Psoas muscle (tissue), 8 donors: ENCODE data around the gene ARHGAP30. TPM values are rescaled to one million over a fixed set of nuclear protein-coding genes. Genes with fewer than 3 reads are reported as not detected.

Source experiments
- ATAC-seq, 4 donors: fragments of 200-7000 bp; cut with Tn5 transposase; one replicate each; pipeline ENCODE4 v1.9.1; 2020; ENCODE audit warnings: moderate library complexity in 3 of 4, mild to moderate bottlenecking in 2 of 4
- DNase-seq, 2 donors: peaks; one replicate each; pipeline ENCODE4 v3.0.0-alpha.2; 2020
- H3K27ac ChIP-seq: fragments of 200-600 bp; one replicate; pipeline ENCODE4 v1.8.0; 2022
- H3K27me3 ChIP-seq, 3 donors: fragments of 200-600 bp in 1 of 3; one replicate each; pipeline versions ENCODE4 v1.6.1 to v1.8.0; 2013 to 2022; ENCODE audit warnings: low read length in 2 of 3, mild to moderate bottlenecking in 2 of 3, moderate library complexity in 1 of 3; ENCODE audit not compliant: insufficient read depth in 3 of 3
- H3K36me3 ChIP-seq, 2 donors: fragments of 200-600 bp in 1 of 2; one replicate each; pipeline versions ENCODE4 v1.6.1 to v1.8.0; 2013 to 2022; ENCODE audit warnings: low read depth in 1 of 2, mild to moderate bottlenecking in 1 of 2, moderate library complexity in 1 of 2; ENCODE audit not compliant: insufficient read depth in 1 of 2
- H3K4me1 ChIP-seq: fragments of 200-600 bp; one replicate; pipeline ENCODE4 v1.8.0; 2022
- H3K4me3 ChIP-seq: fragments of 200-600 bp; one replicate; pipeline ENCODE4 v1.8.0; 2022; ENCODE audit warnings: mild to moderate bottlenecking
- H3K9me3 ChIP-seq: fragments of 200-600 bp; one replicate; pipeline ENCODE4 v1.8.0; 2022
- CTCF ChIP-seq: fragments of 200-600 bp; IDR thresholded peaks from one replicate; pipeline ENCODE4 v1.8.0; 2022; ENCODE audit warnings: antibody characterized with exemption
- WGBS, 3 donors: extraction: QIAGEN DNeasy Blood & Tissue Kit; methylation state at CpG; one replicate each; pipeline versions ENCODE4 v1.1.6 to v1.1.7; 2013; 5-methylcytosine and 5-hydroxymethylcytosine counted together
- intact Hi-C, 2 donors: fragments of 100-400 bp; cut with DNase I; formaldehyde crosslinking; loops; one replicate each; pipeline versions ENCODE4 v1.11.0 to v1.14.2; 2022
- polyA plus RNA-seq, 3 donors: library from polyadenylated mRNA; stranded (reverse); fragments of 200-250 nt; gene quantifications; one replicate each; pipeline ENCODE4 v1.2.3, GENCODE V29; 2013
- total RNA-seq, 4 donors: library from RNA; stranded (reverse); fragmentation: NEBNext Ultra II Directional in 2 of 4; extraction: Animal tissue kit (Norgen Biotek cat#: 25700) in 2 of 4; gene quantifications; one replicate each; pipeline versions ENCODE4 v1.2.1 to v1.2.4, GENCODE V29; 2021 to 2023
- donor health status: healthy with polysubstance abuse.
- donor health status: DM: no; HTN: no; CAD: no; lungs with moderate emphysema.
- donor health status: Bipolar disorder and iron deficiency.
- donor health status: healthy.
- donor health status: DM: yes; HTN: yes; CAD: no.
- donor health status: DM: no; HTN: no; CAD: no.
- donor health status: DM: no; HTN: no; CAD: no.
- donor health status: DM: yes; HTN: yes; CAD: no.

The ARHGAP30 gene
- total and polyA plus RNA-seq, 7 donors, result 0.44 to 3.3 (median 1.6) TPM

GRCh38 chr1:161071886-161072371 is 2.2 kb upstream of the ARHGAP30 start:
- 64 to 70% (median 69%) methylated on average over 9 of the region's 9 CpGs for WGBS, 3 donors
- peak; percentile 59 to 72 for DNase-seq
- Histone ChIP-seq H3K27me3 (no peaks in the 10 kb centered on the region), H3K4me3 (no peak overlapping the region), H3K36me3 (no peaks in the 10 kb centered on the region), H3K27ac (no peak overlapping the region), H3K9me3 (no peaks in the 10 kb centered on the region), H3K4me1 (no peaks in the 10 kb centered on the region)
- ATAC-seq, result peak; percentile 33 to 67 (median 55)
- TF ChIP-seq CTCF, result peak; percentile 44
- intact Hi-C loops, result loop anchor here in 1 of 2 donors (5.0 kb wide), 1 partner anchor 65 kb away; no protein-coding TSS in a partner anchor

GRCh38 chr1:161070761-161071160 is 1.1 kb upstream of the ARHGAP30 start:
- Histone ChIP-seq H3K4me3 (no peak overlapping the region), H3K9me3 (no peaks in the 10 kb centered on the region), H3K36me3 (no peaks in the 10 kb centered on the region), H3K27ac (no peak overlapping the region), H3K4me1 (no peaks in the 10 kb centered on the region), H3K27me3 (peaks cover 0 to 5% (median 0%) of the 10 kb centered on the region in 3 donors)
- TF ChIP-seq CTCF, result no peak
- ATAC-seq, result no peak
- 91 to 95% (median 95%) methylated on average over 4 of the region's 4 CpGs for WGBS, 3 donors
- intact Hi-C loops, result loop anchor here in 1 of 2 donors (5.0 kb wide), 1 partner anchor 67 kb away; no protein-coding TSS in a partner anchor
- DNase-seq, result no peak

GRCh38 chr1:161069241-161069640 is 450 bp downstream of the ARHGAP30 start:
- 80 to 84% (median 81%) methylated on average over 9 of the region's 9 CpGs for whole genome bisulfite sequencing, 3 donors
- Histone ChIP-seq H3K36me3 (no peaks in the 10 kb centered on the region), H3K4me1 (no peaks in the 10 kb centered on the region), H3K9me3 (no peaks in the 10 kb centered on the region), H3K27ac (no peak overlapping the region), H3K27me3 (peaks cover 0 to 8% (median 0%) of the 10 kb centered on the region in 3 donors), H3K4me3 (peak overlapping the region; percentile 49)
- intact Hi-C loops, result no loop called here
- ATAC-seq, result no peak
- DNase-seq, result no peak
- no peak for TF ChIP-seq CTCF

GRCh38 chr1:161068306-161069234 is 1.1 kb downstream of the ARHGAP30 start:
- peak; percentile 28 to 70 (median 42) for ATAC-seq

More at GRCh38 chr1:161068306-161069234, 1.1 kb downstream of the ARHGAP30 start:
- peaks cover 0 to 15% (median 0%) of the 10 kb centered on the region in 3 donors for H3K27me3 ChIP-seq
- 63 to 68% (median 65%) methylated on average over 10 of the region's 10 CpGs for whole genome bisulfite sequencing, 3 donors
- H3K4me1 ChIP-seq, result no peaks in the 10 kb centered on the region
- H3K27ac ChIP-seq, result no peak overlapping the region
- H3K36me3 ChIP-seq, result no peaks in the 10 kb centered on the region
- peak overlapping the region; percentile 49 for H3K4me3 ChIP-seq
- H3K9me3 ChIP-seq, result no peaks in the 10 kb centered on the region
- intact Hi-C loops, result no loop called here
- peak; percentile 61 to 71 for DNase-seq
- TF ChIP-seq CTCF, result no peak
